Forelimb muscle (tissue), 1 donor: ENCODE measurements around the gene WDFY2. TPM values are rescaled to one million over a fixed set of nuclear protein-coding genes. Genes with fewer than 3 reads are reported as not detected.

Source experiments
- DNase-seq: peaks from one replicate; pipeline ENCODE4 v3.0.0-alpha.2; 2013; ENCODE audit warnings: low read depth
- polyA plus RNA-seq: library from polyadenylated mRNA; unstranded; fragments of 120-200 nt; gene quantifications from one replicate; pipeline ENCODE4 v1.2.1, GENCODE V29; 2013; ENCODE audit not compliant: insufficient read length

WDFY2 gene
- polyA plus RNA-seq, 1 donor = 8.3 TPM

GRCh38 chr13:51795419-51795818, 211.2 kb downstream of the WDFY2 start:
- no peak for DNase-seq

GRCh38 chr13:51796546-51796945, 212.3 kb downstream of the WDFY2 start:
- DNase-seq = no peak

GRCh38 chr13:51797664-51798488, 213.6 kb downstream of the WDFY2 start:
- DNase-seq = no peak

- no peak for DNase-seq
Observed at GRCh38 chr13:51799261-51799660, 215.0 kb downstream of the WDFY2 start.

- DNase-seq = no peak
Observed at GRCh38 chr13:51800486-51800885, 216.2 kb downstream of the WDFY2 start.

- no peak for DNase-seq
Observed at GRCh38 chr13:51801631-51802099, 217.4 kb downstream of the WDFY2 start.

GRCh38 chr13:51802631-51803418, 218.6 kb downstream of the WDFY2 start:
- no peak for DNase-seq

- peak; percentile 53 for DNase-seq
Observed at GRCh38 chr13:51803422-51804294, 219.4 kb downstream of the WDFY2 start, which contains the start of gene DHRS12. DHRS12 (minus strand) TSS chr13:51804163; CDS start chr13:51799659, 4,504 bp downstream.

- DNase-seq = no peak
Observed at GRCh38 chr13:51804295-51805172, 220.3 kb downstream of the WDFY2 start.

- DNase-seq = no peak
Observed at GRCh38 chr13:51805313-51805712, 221.1 kb downstream of the WDFY2 start.

GRCh38 chr13:51805925-51806324, 221.7 kb downstream of the WDFY2 start:
- no peak for DNase-seq

- no peak for DNase-seq
Observed at GRCh38 chr13:51806566-51806965, 222.3 kb downstream of the WDFY2 start.

- DNase-seq = no peak
Observed at GRCh38 chr13:51807041-51807440, 222.8 kb downstream of the WDFY2 start.

- DNase-seq = no peak
Observed at GRCh38 chr13:51808811-51809210, 224.5 kb downstream of the WDFY2 start.

GRCh38 chr13:51811046-51811445, 226.8 kb downstream of the WDFY2 start:
- no peak for DNase-seq

- DNase-seq = no peak
Observed at GRCh38 chr13:51811920-51812451, 227.7 kb downstream of the WDFY2 start.

- DNase-seq = no peak
Observed at GRCh38 chr13:51814071-51814470, 229.8 kb downstream of the WDFY2 start.

- DNase-seq = no peak
Observed at GRCh38 chr13:51814825-51815650, 230.8 kb downstream of the WDFY2 start.

GRCh38 chr13:51815848-51816247, 231.6 kb downstream of the WDFY2 start:
- no peak for DNase-seq
